ENCODE data around the gene MBOAT2.
"Not testable (repeated sequence)": the region's sequence is repeated elsewhere in the genome, so short reads cannot be mapped to it uniquely, and the experiment has no call there.

Gene MBOAT2

GRCh38 chr2:8895087-8895912 is 108.2 kb downstream of the MBOAT2 start:
- H3K27me3 ChIP-seq (ENCODE audit: control insufficient read depth, insufficient read depth, low read length); H3K27ac ChIP-seq (ENCODE audit: low read depth, low read length); H3K9ac ChIP-seq (ENCODE audit: low read length); H3K4me3 ChIP-seq (ENCODE audit: low read depth, low read length); H3K9me3 ChIP-seq (ENCODE audit: control insufficient read depth, insufficient read depth, low read depth, low read length): not testable (repeated sequence)
- Histone ChIP-seq H3K36me3 (ENCODE audit: control insufficient read depth, insufficient read depth, low read length) (peaks cover 13% of the 10 kb centered on the region), H3K4me1 (ENCODE audit: control insufficient read depth, insufficient read depth, low read length) (peaks cover 13% of the 10 kb centered on the region)

- Histone ChIP-seq H3K9me3 (ENCODE audit: control insufficient read depth, insufficient read depth, low read depth, low read length) (peaks cover 10% of the 10 kb centered on the region), H3K36me3 (ENCODE audit: control insufficient read depth, insufficient read depth, low read length) (peaks cover 13% of the 10 kb centered on the region), H3K27me3 (ENCODE audit: control insufficient read depth, insufficient read depth, low read length) (no peaks in the 10 kb centered on the region), H3K27ac (ENCODE audit: low read depth, low read length) (no peak overlapping the region), H3K9ac (ENCODE audit: low read length) (no peak overlapping the region), H3K4me1 (ENCODE audit: control insufficient read depth, insufficient read depth, low read length) (peaks cover 14% of the 10 kb centered on the region), H3K4me3 (ENCODE audit: low read depth, low read length) (no peak overlapping the region)
Measured at GRCh38 chr2:8893978-8894820, 109.3 kb downstream of the MBOAT2 start.

GRCh38 chr2:8893474-8893873 is 110.0 kb downstream of the MBOAT2 start:
- H3K9me3 ChIP-seq (ENCODE audit: control insufficient read depth, insufficient read depth, low read depth, low read length): peaks cover 10% of the 10 kb centered on the region
- no peak overlapping the region for H3K9ac ChIP-seq (ENCODE audit: low read length)
- H3K27me3 ChIP-seq (ENCODE audit: control insufficient read depth, insufficient read depth, low read length): no peaks in the 10 kb centered on the region
- no peak overlapping the region for H3K4me3 ChIP-seq (ENCODE audit: low read depth, low read length)
- H3K36me3 ChIP-seq (ENCODE audit: control insufficient read depth, insufficient read depth, low read length): peaks cover 13% of the 10 kb centered on the region
- H3K27ac ChIP-seq (ENCODE audit: low read depth, low read length): no peak overlapping the region
- peaks cover 18% of the 10 kb centered on the region for H3K4me1 ChIP-seq (ENCODE audit: control insufficient read depth, insufficient read depth, low read length)

- Histone ChIP-seq H3K4me3 (ENCODE audit: low read depth, low read length) (no peak overlapping the region), H3K27me3 (ENCODE audit: control insufficient read depth, insufficient read depth, low read length) (no peaks in the 10 kb centered on the region), H3K36me3 (ENCODE audit: control insufficient read depth, insufficient read depth, low read length) (peaks cover 13% of the 10 kb centered on the region), H3K9ac (ENCODE audit: low read length) (no peak overlapping the region), H3K27ac (ENCODE audit: low read depth, low read length) (no peak overlapping the region), H3K9me3 (ENCODE audit: control insufficient read depth, insufficient read depth, low read depth, low read length) (peaks cover 10% of the 10 kb centered on the region), H3K4me1 (ENCODE audit: control insufficient read depth, insufficient read depth, low read length) (peaks cover 18% of the 10 kb centered on the region)
Measured at GRCh38 chr2:8892111-8892510, 111.4 kb downstream of the MBOAT2 start.

GRCh38 chr2:8889978-8890377 is 113.5 kb downstream of the MBOAT2 start:
- H3K27me3 ChIP-seq (ENCODE audit: control insufficient read depth, insufficient read depth, low read length): no peaks in the 10 kb centered on the region
- H3K4me3 ChIP-seq (ENCODE audit: low read depth, low read length): no peak overlapping the region
- H3K27ac ChIP-seq (ENCODE audit: low read depth, low read length): no peak overlapping the region
- H3K9ac ChIP-seq (ENCODE audit: low read length): no peak overlapping the region
- H3K4me1 ChIP-seq (ENCODE audit: control insufficient read depth, insufficient read depth, low read length): peaks cover 18% of the 10 kb centered on the region
- peaks cover 1% of the 10 kb centered on the region for H3K9me3 ChIP-seq (ENCODE audit: control insufficient read depth, insufficient read depth, low read depth, low read length)
- H3K36me3 ChIP-seq (ENCODE audit: control insufficient read depth, insufficient read depth, low read length): peaks cover 6% of the 10 kb centered on the region; the same call in 1 of the 2 replicates

GRCh38 chr2:8888963-8889362 is 114.5 kb downstream of the MBOAT2 start:
- Histone ChIP-seq H3K4me3 (ENCODE audit: low read depth, low read length) (no peak overlapping the region), H3K4me1 (ENCODE audit: control insufficient read depth, insufficient read depth, low read length) (peaks cover 15% of the 10 kb centered on the region), H3K36me3 (ENCODE audit: control insufficient read depth, insufficient read depth, low read length) (no peaks in the 10 kb centered on the region), H3K9me3 (ENCODE audit: control insufficient read depth, insufficient read depth, low read depth, low read length) (no peaks in the 10 kb centered on the region), H3K27me3 (ENCODE audit: control insufficient read depth, insufficient read depth, low read length) (no peaks in the 10 kb centered on the region), H3K27ac (ENCODE audit: low read depth, low read length) (no peak overlapping the region), H3K9ac (ENCODE audit: low read length) (no peak overlapping the region)

GRCh38 chr2:8886876-8887275 is 116.6 kb downstream of the MBOAT2 start:
- Histone ChIP-seq H3K4me1 (ENCODE audit: control insufficient read depth, insufficient read depth, low read length) (peaks cover 5% of the 10 kb centered on the region; the same call in 1 of the 2 replicates), H3K4me3 (ENCODE audit: low read depth, low read length) (no peak overlapping the region), H3K27ac (ENCODE audit: low read depth, low read length) (no peak overlapping the region), H3K36me3 (ENCODE audit: control insufficient read depth, insufficient read depth, low read length) (no peaks in the 10 kb centered on the region), H3K9me3 (ENCODE audit: control insufficient read depth, insufficient read depth, low read depth, low read length) (no peaks in the 10 kb centered on the region), H3K27me3 (ENCODE audit: control insufficient read depth, insufficient read depth, low read length) (no peaks in the 10 kb centered on the region), H3K9ac (ENCODE audit: low read length) (no peak overlapping the region)

- Histone ChIP-seq H3K36me3 (ENCODE audit: control insufficient read depth, insufficient read depth, low read length) (no peaks in the 10 kb centered on the region), H3K9me3 (ENCODE audit: control insufficient read depth, insufficient read depth, low read depth, low read length) (no peaks in the 10 kb centered on the region), H3K27ac (ENCODE audit: low read depth, low read length) (no peak overlapping the region), H3K9ac (ENCODE audit: low read length) (no peak overlapping the region), H3K4me1 (ENCODE audit: control insufficient read depth, insufficient read depth, low read length) (peaks cover 5% of the 10 kb centered on the region; the same call in 1 of the 2 replicates), H3K27me3 (ENCODE audit: control insufficient read depth, insufficient read depth, low read length) (no peaks in the 10 kb centered on the region), H3K4me3 (ENCODE audit: low read depth, low read length) (no peak overlapping the region)
Measured at GRCh38 chr2:8886202-8886518, 117.3 kb downstream of the MBOAT2 start.

GRCh38 chr2:8885449-8886201 is 117.9 kb downstream of the MBOAT2 start:
- Histone ChIP-seq H3K4me3 (ENCODE audit: low read depth, low read length) (no peak overlapping the region), H3K27me3 (ENCODE audit: control insufficient read depth, insufficient read depth, low read length) (no peaks in the 10 kb centered on the region), H3K27ac (ENCODE audit: low read depth, low read length) (no peak overlapping the region), H3K4me1 (ENCODE audit: control insufficient read depth, insufficient read depth, low read length) (peaks cover 5% of the 10 kb centered on the region; the same call in 1 of the 2 replicates), H3K9me3 (ENCODE audit: control insufficient read depth, insufficient read depth, low read depth, low read length) (no peaks in the 10 kb centered on the region), H3K9ac (ENCODE audit: low read length) (no peak overlapping the region), H3K36me3 (ENCODE audit: control insufficient read depth, insufficient read depth, low read length) (no peaks in the 10 kb centered on the region)

- H3K9me3 ChIP-seq (ENCODE audit: control insufficient read depth, insufficient read depth, low read depth, low read length): no peaks in the 10 kb centered on the region
- H3K4me1 ChIP-seq (ENCODE audit: control insufficient read depth, insufficient read depth, low read length): peaks cover 5% of the 10 kb centered on the region; the same call in 1 of the 2 replicates
Measured at GRCh38 chr2:8884812-8885211, 118.7 kb downstream of the MBOAT2 start.

More at GRCh38 chr2:8884812-8885211, 118.7 kb downstream of the MBOAT2 start:
- H3K27ac ChIP-seq (ENCODE audit: low read depth, low read length): no peak overlapping the region
- H3K4me3 ChIP-seq (ENCODE audit: low read depth, low read length): no peak overlapping the region
- no peak overlapping the region for H3K9ac ChIP-seq (ENCODE audit: low read length)
- no peaks in the 10 kb centered on the region for H3K27me3 ChIP-seq (ENCODE audit: control insufficient read depth, insufficient read depth, low read length)
- H3K36me3 ChIP-seq (ENCODE audit: control insufficient read depth, insufficient read depth, low read length): no peaks in the 10 kb centered on the region
